Stimulated activated naive B cell treated with anti-CD40 and anti-IgM and Interleukin-4, amounts not matched to agents 10 μg/mL and 1 μg/mL and 100 μg/mL, for 72 hours (primary cell): Measurements from ENCODE around the gene MYLK4.

Source experiments
- ATAC-seq, 2 donors: fragments of 150-1000 bp; cut with Tn5 transposase; replicated peaks; 2 replicates each; pipeline ENCODE4 v1.10.0; 2021; ENCODE audit warnings: moderate library complexity in 1 of 2
- DNase-seq: peaks from one replicate; pipeline ENCODE4 v3.0.0; 2021
- H3K27ac Mint-ChIP-seq: one replicate; pipeline ENCODE4 v1.8.0; 2022; ENCODE audit warnings: mild to moderate bottlenecking, mixed read lengths
- H3K27me3 Mint-ChIP-seq, 2 donors: one replicate each; pipeline ENCODE4 v1.8.0; 2022; ENCODE audit warnings: mixed read lengths in 2 of 2
- H3K36me3 Mint-ChIP-seq, 2 donors: one replicate each; pipeline ENCODE4 v1.8.0; 2022; ENCODE audit warnings: mixed read lengths in 2 of 2, mild to moderate bottlenecking in 1 of 2
- H3K4me1 Mint-ChIP-seq, 2 donors: one replicate each; pipeline ENCODE4 v1.8.0; 2022; ENCODE audit warnings: mixed read lengths in 2 of 2, mild to moderate bottlenecking in 1 of 2
- H3K4me3 Mint-ChIP-seq, 2 donors: one replicate each; pipeline ENCODE4 v1.8.0; 2022; ENCODE audit warnings: mild to moderate bottlenecking in 2 of 2, mixed read lengths in 2 of 2, moderate library complexity in 1 of 2
- H3K9me3 Mint-ChIP-seq, 2 donors: one replicate each; pipeline ENCODE4 v1.8.0; 2022; ENCODE audit warnings: mixed read lengths in 2 of 2, mild to moderate bottlenecking in 1 of 2

MYLK4 gene

DNA sequence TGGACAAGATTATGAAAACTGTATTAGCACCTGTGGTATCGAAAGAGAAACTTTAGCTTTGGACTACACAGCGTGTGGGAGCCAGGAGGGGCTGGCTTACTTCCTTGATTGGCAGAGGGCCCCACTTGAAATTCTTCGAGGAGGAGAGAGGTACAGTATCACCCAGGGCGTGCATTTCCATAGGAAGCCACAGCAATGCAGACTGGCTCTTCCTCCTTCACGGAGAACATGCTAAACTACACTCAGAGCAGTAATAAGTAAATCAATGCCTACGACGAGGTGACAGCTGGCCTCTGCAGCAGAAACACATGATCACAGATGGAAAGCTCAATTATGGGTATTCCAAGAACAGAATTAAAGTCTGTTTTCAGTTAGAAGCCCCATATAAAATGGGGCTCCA, 44.2 kb downstream of the MYLK4 start:
- peak overlapping the region; percentile 46 to 72 for H3K4me3 Mint-ChIP-seq
- H3K27ac Mint-ChIP-seq: no peak overlapping the region

DNA sequence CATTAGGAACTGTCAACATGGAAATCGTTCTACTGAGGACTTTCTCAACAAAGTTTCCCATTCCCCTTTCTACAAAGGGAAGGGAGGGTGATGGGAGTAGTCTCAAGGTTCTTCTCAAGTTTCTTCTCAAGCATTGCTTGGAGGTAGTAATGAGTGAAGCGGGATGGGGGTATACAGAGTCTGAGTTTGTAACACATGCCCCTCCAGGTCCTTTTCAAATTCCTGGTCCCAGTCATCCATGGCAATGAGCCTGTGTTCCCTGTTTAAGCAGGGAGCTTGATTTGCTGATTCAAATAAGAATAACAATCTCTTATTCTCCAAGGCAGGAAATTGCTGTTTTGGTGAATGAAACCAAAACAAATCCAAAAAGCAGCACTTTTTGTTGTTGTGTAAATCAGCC, 45.5 kb downstream of the MYLK4 start:
- DNase-seq: no peak
- peaks cover 0 to 3% of the 10 kb centered on the region in 2 donors for H3K4me1 Mint-ChIP-seq
- H3K27ac Mint-ChIP-seq: no peak overlapping the region
- H3K4me3 Mint-ChIP-seq: no peak overlapping the region
- ATAC-seq: no peak
- H3K27me3 Mint-ChIP-seq: peaks cover 6 to 10% of the 10 kb centered on the region in 2 donors
- H3K36me3 Mint-ChIP-seq: peaks cover 0 to 3% of the 10 kb centered on the region in 2 donors
- H3K9me3 Mint-ChIP-seq: peaks cover 3 to 7% of the 10 kb centered on the region in 2 donors

More for the DNA sequence above, 44.2 kb downstream of the MYLK4 start:
- no peak for DNase-seq
- Mint-ChIP-seq H3K36me3 (peaks cover 3 to 7% of the 10 kb centered on the region in 2 donors), H3K9me3 (peaks cover 7 to 10% of the 10 kb centered on the region in 2 donors), H3K27me3 (peaks cover 6 to 10% of the 10 kb centered on the region in 2 donors), H3K4me1 (peaks cover 0 to 3% of the 10 kb centered on the region in 2 donors)
- ATAC-seq: peak; percentile 36 to 42

DNA sequence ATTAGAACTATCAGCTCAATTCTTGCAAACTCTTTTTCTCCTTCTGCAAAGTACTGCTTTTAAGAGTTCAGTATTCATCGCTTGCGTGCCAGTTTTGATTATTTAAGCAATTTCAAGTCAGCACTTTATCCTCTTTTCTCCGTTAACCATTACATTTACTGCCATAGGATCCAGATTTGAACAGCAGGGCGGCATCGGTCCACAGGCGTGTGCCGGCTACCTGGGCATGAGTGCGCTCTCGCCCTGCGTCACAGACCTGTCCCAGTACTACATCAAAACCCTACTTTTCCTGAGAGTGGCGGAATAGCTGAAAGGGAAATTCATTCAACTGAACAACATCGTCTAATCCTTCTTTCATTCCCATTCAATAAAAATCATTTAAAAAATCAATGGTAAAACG, 53.4 kb downstream of the MYLK4 start:
- Mint-ChIP-seq H3K27ac (no peak overlapping the region), H3K4me3 (no peak overlapping the region), H3K36me3 (no peaks in the 10 kb centered on the region), H3K4me1 (no peaks in the 10 kb centered on the region), H3K27me3 (peaks cover 5% of the 10 kb centered on the region in 2 donors), H3K9me3 (no peaks in the 10 kb centered on the region)
- no peak for ATAC-seq
- DNase-seq: no peak

- peak in 1 of 2 donors; percentile 43 for ATAC-seq
- Mint-ChIP-seq H3K36me3 (no peaks in the 10 kb centered on the region), H3K9me3 (no peaks in the 10 kb centered on the region), H3K4me3 (no peak overlapping the region), H3K27ac (no peak overlapping the region), H3K27me3 (peaks cover 5% of the 10 kb centered on the region in 2 donors), H3K4me1 (no peaks in the 10 kb centered on the region)
- no peak for DNase-seq
Observed at GRCh38 chr6:2695454-2696095, 55.1 kb downstream of the MYLK4 start.

GRCh38 chr6:2693231-2693630, 57.5 kb downstream of the MYLK4 start:
- ATAC-seq: no peak
- DNase-seq: no peak
- H3K4me1 Mint-ChIP-seq: no peaks in the 10 kb centered on the region
- H3K9me3 Mint-ChIP-seq: no peaks in the 10 kb centered on the region
- no peak overlapping the region for H3K4me3 Mint-ChIP-seq
- no peaks in the 10 kb centered on the region for H3K36me3 Mint-ChIP-seq
- peaks cover 0 to 5% of the 10 kb centered on the region in 2 donors for H3K27me3 Mint-ChIP-seq
- no peak overlapping the region for H3K27ac Mint-ChIP-seq

- H3K9me3 Mint-ChIP-seq: no peaks in the 10 kb centered on the region
- peaks cover 0 to 5% of the 10 kb centered on the region in 2 donors for H3K27me3 Mint-ChIP-seq
- no peak for DNase-seq
- no peak overlapping the region for H3K4me3 Mint-ChIP-seq
- peak; percentile 73 to 87 for ATAC-seq
- no peak overlapping the region for H3K27ac Mint-ChIP-seq
- H3K4me1 Mint-ChIP-seq: no peaks in the 10 kb centered on the region
- no peaks in the 10 kb centered on the region for H3K36me3 Mint-ChIP-seq
Observed at GRCh38 chr6:2688401-2689064, 62.2 kb downstream of the MYLK4 start.

DNA sequence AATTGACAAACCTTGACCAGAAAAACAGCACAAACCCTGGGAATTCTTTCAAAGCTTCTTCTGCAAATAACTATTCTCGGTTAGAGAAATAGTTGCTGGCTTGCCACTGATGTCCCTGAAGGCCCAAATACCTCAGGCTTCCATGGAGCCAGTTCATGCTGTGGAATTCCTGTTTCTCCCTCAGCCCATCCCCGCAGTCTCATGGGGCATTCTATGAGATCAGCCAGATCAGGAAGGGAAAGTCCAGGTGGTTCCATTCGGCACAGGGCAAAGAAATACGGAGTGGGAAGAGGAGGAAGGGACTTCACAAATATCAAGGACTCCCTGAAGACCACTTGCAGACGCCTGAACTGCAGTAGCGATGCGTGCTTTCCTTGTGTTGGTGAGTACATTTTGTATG, 63.3 kb downstream of the MYLK4 start:
- Mint-ChIP-seq H3K27me3 (peaks cover 0 to 5% of the 10 kb centered on the region in 2 donors), H3K4me1 (no peaks in the 10 kb centered on the region), H3K9me3 (no peaks in the 10 kb centered on the region), H3K36me3 (no peaks in the 10 kb centered on the region), H3K27ac (no peak overlapping the region), H3K4me3 (no peak overlapping the region)
- no peak for ATAC-seq
- DNase-seq: no peak

DNA sequence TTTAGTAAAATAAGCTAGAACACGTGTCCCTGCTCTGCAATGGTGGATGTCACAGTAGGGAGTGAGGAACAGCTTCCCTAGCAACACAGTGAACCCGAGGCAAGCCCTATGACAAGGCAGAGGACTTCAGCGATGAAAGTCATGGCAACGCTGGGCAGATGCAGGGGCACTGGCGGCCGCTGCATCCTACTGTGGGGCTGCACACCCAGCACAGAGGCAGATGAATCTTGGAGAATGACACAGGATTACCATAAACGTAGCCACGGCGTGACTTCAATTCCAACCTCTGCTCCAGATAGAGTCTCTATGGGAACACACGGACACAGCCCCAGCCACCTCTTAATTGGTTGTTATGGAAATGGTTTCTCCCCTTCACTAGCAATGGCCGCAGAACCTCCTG, 64.2 kb downstream of the MYLK4 start:
- DNase-seq (no peak), ATAC-seq (no peak)
- no peaks in the 10 kb centered on the region for H3K4me1 Mint-ChIP-seq
- H3K27me3 Mint-ChIP-seq: peaks cover 0 to 5% of the 10 kb centered on the region in 2 donors
- H3K27ac Mint-ChIP-seq: no peak overlapping the region
- no peak overlapping the region for H3K4me3 Mint-ChIP-seq
- H3K9me3 Mint-ChIP-seq: no peaks in the 10 kb centered on the region
- no peaks in the 10 kb centered on the region for H3K36me3 Mint-ChIP-seq

DNA sequence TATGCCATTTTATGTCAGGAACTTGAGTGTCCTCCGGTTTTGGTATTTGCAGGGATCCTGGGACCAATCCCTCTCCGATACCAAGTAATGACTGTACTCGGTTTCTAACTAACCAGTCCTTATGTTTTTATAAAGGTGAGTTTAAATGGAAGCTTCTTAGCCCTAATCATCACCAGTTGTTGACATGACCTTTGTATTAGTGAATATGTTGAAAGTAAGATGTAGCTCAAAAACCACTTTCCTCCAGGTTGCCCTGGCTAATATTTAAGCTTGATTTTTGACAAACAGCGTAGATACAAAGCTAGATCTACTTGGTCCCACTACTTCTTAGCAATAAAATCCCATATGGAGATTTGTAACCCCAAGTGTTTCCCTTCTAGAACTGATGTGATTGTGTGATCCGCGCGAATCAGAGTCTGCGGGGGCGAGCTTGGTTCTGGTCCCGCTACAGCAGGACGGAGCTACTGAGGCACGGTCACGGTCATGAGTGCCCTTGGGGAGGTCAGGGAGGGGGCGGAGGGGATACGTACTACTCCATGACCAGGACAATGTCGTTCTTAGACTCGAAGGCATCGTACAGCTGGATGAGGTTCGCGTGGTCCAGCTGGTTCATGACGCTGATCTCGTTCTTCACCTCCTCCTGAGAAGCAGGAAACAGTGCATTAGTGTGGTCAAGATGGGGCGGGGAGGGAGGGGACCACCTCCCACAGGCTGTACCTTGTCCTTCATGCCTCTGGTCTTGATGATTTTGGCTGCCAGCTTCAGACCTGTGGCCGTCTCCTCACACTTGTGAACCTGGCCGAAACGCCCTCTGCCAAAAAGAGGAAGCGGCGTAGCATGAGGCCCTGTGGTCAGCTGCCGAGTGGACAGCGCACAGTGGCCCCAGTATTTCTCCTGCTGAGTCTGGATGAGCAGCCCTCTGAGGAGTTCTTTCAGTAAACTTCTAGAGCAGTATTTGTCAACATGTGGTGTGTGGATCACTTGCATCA, 65.7 kb downstream of the MYLK4 start:
- Mint-ChIP-seq H3K9me3 (no peaks in the 10 kb centered on the region), H3K36me3 (no peaks in the 10 kb centered on the region), H3K27ac (no peak overlapping the region), H3K4me3 (no peak overlapping the region), H3K27me3 (peaks cover 0 to under 1% of the 10 kb centered on the region in 2 donors), H3K4me1 (no peaks in the 10 kb centered on the region)
- ATAC-seq: no peak
- no peak for DNase-seq

GRCh38 chr6:2684103-2684749, 66.5 kb downstream of the MYLK4 start:
- no peak for DNase-seq
- Mint-ChIP-seq H3K9me3 (no peaks in the 10 kb centered on the region), H3K4me1 (no peaks in the 10 kb centered on the region), H3K36me3 (no peaks in the 10 kb centered on the region), H3K4me3 (no peak overlapping the region), H3K27me3 (no peaks in the 10 kb centered on the region), H3K27ac (no peak overlapping the region)
- no peak for ATAC-seq

DNA sequence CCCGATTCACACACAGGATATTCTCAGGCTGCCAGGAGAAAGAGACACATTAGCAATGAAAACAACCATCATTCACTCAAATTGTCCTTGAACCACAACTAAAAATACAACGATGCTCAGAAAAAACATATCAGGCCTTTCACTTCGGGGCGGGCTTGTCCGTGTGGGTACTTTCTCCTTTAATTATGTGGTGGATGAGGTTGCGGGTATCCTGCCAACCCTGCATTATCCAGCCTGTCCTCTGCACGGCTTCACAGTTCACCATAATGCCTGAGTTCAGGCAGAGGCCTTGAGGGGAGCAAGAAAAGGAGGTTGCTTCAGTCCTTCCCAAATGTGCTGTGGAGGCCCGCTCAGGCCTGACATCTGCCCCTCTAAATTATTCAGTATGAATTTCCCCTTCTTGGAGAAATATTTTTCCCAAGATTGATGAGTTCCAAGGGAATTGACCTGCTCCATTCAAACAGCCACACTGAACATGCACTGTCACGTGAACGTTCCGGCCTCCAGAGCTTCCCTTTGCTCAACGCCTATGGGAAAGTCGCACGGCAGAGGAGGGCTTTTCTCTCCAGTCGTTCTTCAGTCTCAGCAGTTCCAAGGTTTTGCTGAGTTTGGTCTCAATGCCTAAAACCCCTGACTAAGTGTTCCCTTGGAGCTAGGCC, 70.3 kb downstream of the MYLK4 start:
- DNase-seq: no peak
- ATAC-seq: no peak
- H3K9me3 Mint-ChIP-seq: no peaks in the 10 kb centered on the region
- no peaks in the 10 kb centered on the region for H3K36me3 Mint-ChIP-seq
- no peak overlapping the region for H3K4me3 Mint-ChIP-seq
- H3K27me3 Mint-ChIP-seq: no peaks in the 10 kb centered on the region
- H3K27ac Mint-ChIP-seq: no peak overlapping the region
- H3K4me1 Mint-ChIP-seq: no peaks in the 10 kb centered on the region

DNA sequence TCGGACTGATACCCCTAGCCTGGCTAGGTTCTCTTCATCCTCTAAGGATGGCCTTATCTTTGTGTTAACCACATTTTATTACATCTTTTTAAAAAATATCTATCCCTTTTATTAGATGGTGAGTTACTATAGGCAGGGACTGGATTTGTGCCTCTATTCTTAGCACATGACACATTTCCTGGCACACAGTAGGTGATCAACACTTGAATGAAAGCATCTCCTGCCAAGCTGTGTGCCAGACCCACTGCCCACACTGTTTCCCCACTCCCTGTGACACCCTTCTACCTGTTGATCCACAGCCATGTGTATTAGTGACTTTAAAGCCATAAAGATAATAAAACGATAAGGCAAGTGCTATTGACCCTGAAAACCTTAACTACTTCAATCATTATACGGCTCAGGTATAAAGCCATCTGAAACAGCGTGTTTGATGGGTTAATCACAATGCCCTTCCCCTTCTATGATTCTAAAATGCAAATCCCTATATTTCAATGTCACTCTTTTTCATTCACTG, 73.6 kb downstream of the MYLK4 start:
- Mint-ChIP-seq H3K9me3 (no peaks in the 10 kb centered on the region), H3K27ac (no peak overlapping the region), H3K36me3 (no peaks in the 10 kb centered on the region), H3K27me3 (no peaks in the 10 kb centered on the region), H3K4me3 (no peak overlapping the region), H3K4me1 (no peaks in the 10 kb centered on the region)
- ATAC-seq (no peak), DNase-seq (no peak)

DNA sequence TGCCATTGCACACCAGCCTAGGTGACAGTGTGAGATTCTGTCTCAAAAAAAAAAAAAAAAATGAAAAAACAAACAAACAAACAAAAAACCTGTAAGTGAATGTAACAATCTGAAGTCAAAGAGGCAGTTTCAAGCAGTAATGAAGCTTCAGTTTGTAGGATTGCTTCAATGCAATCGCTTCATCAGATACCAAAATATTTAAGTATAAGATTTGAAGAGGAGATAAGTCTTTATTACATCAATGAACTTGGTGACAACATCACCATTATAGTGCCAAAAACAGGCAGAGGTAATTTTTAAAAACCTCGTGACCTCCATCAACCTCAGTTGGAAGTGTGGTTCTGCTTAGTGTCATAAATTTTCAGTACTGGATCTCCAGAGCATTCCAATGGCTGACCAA, 74.7 kb downstream of the MYLK4 start:
- ATAC-seq (no peak), DNase-seq (no peak)
- Mint-ChIP-seq H3K9me3 (no peaks in the 10 kb centered on the region), H3K27me3 (no peaks in the 10 kb centered on the region), H3K4me1 (no peaks in the 10 kb centered on the region), H3K36me3 (no peaks in the 10 kb centered on the region), H3K27ac (no peak overlapping the region), H3K4me3 (no peak overlapping the region)
